Measurements from ENCODE around the gene SMG9. TPM values are rescaled to one million over a fixed set of nuclear protein-coding genes. Genes with fewer than 3 reads are reported as not detected.

Gene SMG9
- total RNA-seq, 1 experiment from 2014 or later: 90.6 TPM

DNA sequence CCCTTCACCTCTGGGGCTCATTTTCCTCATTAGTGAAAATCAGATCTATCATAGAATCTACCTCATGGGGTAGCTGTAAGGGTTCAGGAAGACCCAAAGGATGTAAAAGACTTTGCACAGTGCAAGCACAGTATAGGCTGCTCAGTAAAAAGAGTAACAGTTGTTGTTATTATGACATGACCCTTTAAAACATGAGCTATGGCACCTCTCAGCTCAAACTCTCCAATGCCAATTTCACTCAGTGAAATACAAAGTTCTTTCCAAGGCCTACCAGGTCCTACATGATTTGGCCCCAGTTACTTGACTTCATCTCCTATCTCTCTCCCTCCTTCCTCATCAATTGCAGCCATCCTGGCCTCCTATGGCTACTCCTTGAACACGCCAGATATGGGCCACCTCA, 4.9 kb downstream of the SMG9 start:
- H3K4me3 ChIP-seq (ENCODE audit: low read depth, low read length, poor library complexity, severe bottlenecking): no peak overlapping the region
- TF ChIP-seq CTCF (conservative IDR thresholded peaks at IDR 0.05; ENCODE audit: low read depth, low read length): no peak
- TF ChIP-seq EZH2 (IDR thresholded peaks at IDR 0.05; ENCODE audit: borderline replicate concordance, low read depth, low read length, poor library complexity, severe bottlenecking): no peak
- peaks cover 62% of the 10 kb centered on the region for H3K36me3 ChIP-seq (ENCODE audit: insufficient read depth, low read length, poor library complexity, severe bottlenecking)
- peaks cover 11% of the 10 kb centered on the region for H3K4me1 ChIP-seq (ENCODE audit: insufficient read depth, low read length, poor library complexity, severe bottlenecking)
- H3K27me3 ChIP-seq (replicated peaks; ENCODE audit: insufficient read depth, low read depth, low read length, poor library complexity): no peaks in the 10 kb centered on the region
- no peak overlapping the region for H3K27ac ChIP-seq (ENCODE audit: low read depth, low read length, poor library complexity, severe bottlenecking)
- ChIA-PET CTCF (no interaction called here), POLR2A (ENCODE audit: low non-redundant PET) (interaction anchor here (0.6 kb wide), 1 partner anchor 599 kb away, joined by 3 read pairs; no protein-coding TSS in a partner anchor)
- no peaks in the 10 kb centered on the region for H3K9me3 ChIP-seq (ENCODE audit: low read depth, low read length, poor library complexity, severe bottlenecking)
- BruUV-seq (replicated peaks): no TSS peak
- no peak for DNase-seq (ENCODE audit: low spot score)
- intact Hi-C loops (cut with micrococcal nuclease; ENCODE audit: unreplicated experiment): no loop called here

DNA sequence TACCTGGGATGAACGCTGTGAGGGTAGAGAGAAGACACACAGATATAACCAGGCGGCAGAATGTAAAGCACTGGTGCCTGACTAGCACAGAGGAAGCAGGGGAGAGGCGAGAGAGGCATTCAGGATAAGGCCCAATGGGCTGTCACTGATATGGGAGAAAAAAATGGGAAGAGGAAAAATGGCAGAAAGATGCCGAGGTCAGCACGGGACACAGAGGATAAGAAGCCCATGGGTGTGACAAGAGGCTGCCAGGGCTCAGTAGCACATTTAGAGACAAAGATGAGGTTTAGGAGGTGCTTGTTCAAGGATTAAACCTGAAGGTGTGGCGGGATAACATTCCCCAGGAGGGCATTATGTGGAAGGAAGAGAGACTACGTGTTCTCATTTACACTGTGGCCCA, 5.6 kb downstream of the SMG9 start:
- H3K9me3 ChIP-seq (ENCODE audit: low read depth, low read length, poor library complexity, severe bottlenecking): no peaks in the 10 kb centered on the region
- POLR2A ChIA-PET (ENCODE audit: low non-redundant PET): no interaction called here
- no peaks in the 10 kb centered on the region for H3K27me3 ChIP-seq (replicated peaks; ENCODE audit: insufficient read depth, low read depth, low read length, poor library complexity)
- no peak for TF ChIP-seq CTCF (conservative IDR thresholded peaks at IDR 0.05; ENCODE audit: low read depth, low read length)
- TF ChIP-seq EZH2 (IDR thresholded peaks at IDR 0.05; ENCODE audit: borderline replicate concordance, low read depth, low read length, poor library complexity, severe bottlenecking): no peak
- no peak overlapping the region for H3K4me3 ChIP-seq (ENCODE audit: low read depth, low read length, poor library complexity, severe bottlenecking)
- DNase-seq (ENCODE audit: low spot score): no peak
- H3K27ac ChIP-seq (ENCODE audit: low read depth, low read length, poor library complexity, severe bottlenecking): no peak overlapping the region
- intact Hi-C loops (cut with micrococcal nuclease; ENCODE audit: unreplicated experiment): no loop called here
- peaks cover 11% of the 10 kb centered on the region for H3K4me1 ChIP-seq (ENCODE audit: insufficient read depth, low read length, poor library complexity, severe bottlenecking)
- peaks cover 69% of the 10 kb centered on the region for H3K36me3 ChIP-seq (ENCODE audit: insufficient read depth, low read length, poor library complexity, severe bottlenecking)
- CTCF ChIA-PET: no interaction called here
- no TSS peak for BruUV-seq (replicated peaks)

DNA sequence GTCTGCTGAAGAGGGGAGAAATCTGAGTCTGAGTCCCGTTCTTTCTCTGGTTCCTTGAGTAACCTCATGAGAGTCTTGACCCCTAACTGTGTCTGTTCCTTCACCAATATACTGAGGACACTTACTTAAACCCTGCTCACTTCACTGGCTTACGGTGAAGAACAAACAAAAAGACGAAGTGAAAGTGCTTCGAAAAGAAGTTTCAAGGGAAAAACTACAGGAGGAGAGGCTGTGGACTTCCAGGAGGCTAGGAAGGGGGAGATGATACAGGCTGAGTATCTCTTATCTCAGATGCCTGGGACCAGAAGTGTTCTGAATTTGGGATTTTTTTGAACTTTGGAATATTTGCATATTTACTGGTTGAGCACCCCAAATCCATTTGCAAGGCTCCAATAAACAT, 6.1 kb downstream of the SMG9 start:
- no TSS peak for BruUV-seq (replicated peaks)
- H3K4me3 ChIP-seq (ENCODE audit: low read depth, low read length, poor library complexity, severe bottlenecking): no peak overlapping the region
- ChIA-PET CTCF (no interaction called here), POLR2A (ENCODE audit: low non-redundant PET) (no interaction called here)
- no peaks in the 10 kb centered on the region for H3K27me3 ChIP-seq (replicated peaks; ENCODE audit: insufficient read depth, low read depth, low read length, poor library complexity)
- H3K9me3 ChIP-seq (ENCODE audit: low read depth, low read length, poor library complexity, severe bottlenecking): no peaks in the 10 kb centered on the region
- TF ChIP-seq EZH2 (IDR thresholded peaks at IDR 0.05; ENCODE audit: borderline replicate concordance, low read depth, low read length, poor library complexity, severe bottlenecking) (no peak), CTCF (conservative IDR thresholded peaks at IDR 0.05; ENCODE audit: low read depth, low read length) (no peak)
- H3K36me3 ChIP-seq (ENCODE audit: insufficient read depth, low read length, poor library complexity, severe bottlenecking): peaks cover 74% of the 10 kb centered on the region
- DNase-seq (ENCODE audit: low spot score): no peak
- H3K27ac ChIP-seq (ENCODE audit: low read depth, low read length, poor library complexity, severe bottlenecking): no peak overlapping the region
- intact Hi-C loops (cut with micrococcal nuclease; ENCODE audit: unreplicated experiment): no loop called here
- H3K4me1 ChIP-seq (ENCODE audit: insufficient read depth, low read length, poor library complexity, severe bottlenecking): peaks cover 9% of the 10 kb centered on the region
